Endothelial cell of umbilical vein (primary cell): ENCODE results near the gene KAT8. TPM values are rescaled to one million over a fixed set of nuclear protein-coding genes. Genes with fewer than 3 reads are reported as not detected.

Source experiments
- BruUV-seq: library from RNA; stranded (reverse); fragments of 400-500 nt; replicated peaks from 2 replicates; lab custom pipeline; 2021; lab: Mats Ljungman, UMichigan
- CTCF ChIA-PET: fragments of 300-600, 350-600 bp; sonication (Branson Sonifier 250); formaldehyde crosslinking; loops from one replicate; lab custom pipeline; 2021; ENCODE audit warnings: antibody characterized with exemption, inconsistent platforms; lab: Charles Lee
- POLR2A ChIA-PET: fragments of 300-600, 350-600 bp; sonication (Branson Sonifier 250); formaldehyde crosslinking; loops from one replicate; lab custom pipeline; 2021; ENCODE audit warnings: antibody characterized with exemption, inconsistent platforms; lab: Charles Lee
- DNase-seq: peaks from one replicate; pipeline ENCODE4 v3.0.0-alpha.2; 2011; ENCODE audit warnings: low read depth, low spot score
- FAIRE-seq: peaks from 2 replicates; lab custom pipeline; 2011; peaks lifted over from hg19 to GRCh38; lab: Jason Lieb, UNC
- H2AFZ ChIP-seq: 2 replicates; pipeline ENCODE4 v1.6.0; 2012; ENCODE audit warnings: low read depth, low read length, control low read depth, inconsistent platforms
- H3K27ac ChIP-seq: 2 replicates; pipeline ENCODE4 v1.5.1; 2011; ENCODE audit warnings: low read depth, mild to moderate bottlenecking, control low read depth, low read length, moderate library complexity; ENCODE audit not compliant: insufficient read depth
- H3K27me3 ChIP-seq, 2 experiments: 2 replicates each; pipeline versions ENCODE4 v1.6.0 to v1.6.1; 2011; ENCODE audit warnings: low read length in 2 of 2, mixed read lengths in 1 of 2; ENCODE audit not compliant: control insufficient read depth in 2 of 2, insufficient read depth in 2 of 2
- H3K36me3 ChIP-seq, 2 experiments: 2 replicates in 1 of 2; 3 replicates in 1 of 2; pipeline ENCODE4 v1.5.1; 2011; ENCODE audit warnings: low read length in 2 of 2, mild to moderate bottlenecking in 1 of 2, moderate library complexity in 1 of 2; ENCODE audit not compliant: control insufficient read depth in 2 of 2, insufficient read depth in 2 of 2; ENCODE audit errors: extremely low read depth in 1 of 2
- H3K4me1 ChIP-seq: 3 replicates; pipeline ENCODE4 v1.5.1; 2011; ENCODE audit warnings: mild to moderate bottlenecking, low read length; ENCODE audit not compliant: control insufficient read depth, insufficient read depth; ENCODE audit errors: extremely low read depth
- H3K4me2 ChIP-seq: 2 replicates; pipeline ENCODE4 v1.6.1; 2011; ENCODE audit warnings: low read length, control low read depth, mixed read lengths; ENCODE audit not compliant: insufficient read depth
- H3K4me3 ChIP-seq, 3 experiments: fragments of 200-600 bp in 1 of 3; sonication (generic), shearing (Covaris generic) in 1 of 3; replicated peaks in 1 of 3; 2 replicates each; pipeline ENCODE4 v1.5.1; 2011 to 2016; ENCODE audit warnings: control low read depth in 3 of 3, low read length in 3 of 3, mild to moderate bottlenecking in 2 of 3, inconsistent platforms in 1 of 3, low read depth in 1 of 3, moderate library complexity in 1 of 3; ENCODE audit not compliant: insufficient read depth in 1 of 3
- H3K79me2 ChIP-seq: 2 replicates; pipeline ENCODE4 v1.6.0; 2012; ENCODE audit warnings: low read length, inconsistent platforms; ENCODE audit not compliant: control insufficient read depth, insufficient read depth
- H3K9ac ChIP-seq: replicated peaks from 2 replicates; pipeline ENCODE3; 2011; ENCODE audit warnings: low read length, control low read depth; ENCODE audit not compliant: insufficient read depth; ENCODE audit errors: extremely low read depth
- H3K9me1 ChIP-seq: replicated peaks from 3 replicates; pipeline ENCODE4 v1.6.0; 2011; ENCODE audit warnings: mild to moderate bottlenecking, low read length; ENCODE audit not compliant: control insufficient read depth, insufficient read depth; ENCODE audit errors: extremely low read depth
- H3K9me3 ChIP-seq: replicated peaks from 2 replicates; pipeline ENCODE4 v1.5.1; 2012; ENCODE audit warnings: low read length, inconsistent platforms; ENCODE audit not compliant: control insufficient read depth, insufficient read depth
- H4K20me1 ChIP-seq: replicated peaks from 2 replicates; pipeline ENCODE3; 2011; ENCODE audit warnings: mild to moderate bottlenecking, low read length; ENCODE audit not compliant: control insufficient read depth, insufficient read depth; ENCODE audit errors: extremely low read depth
- CTCF ChIP-seq, 2 donors: IDR thresholded peaks; 1 replicate in 1 of 2; 2 replicates in 1 of 2; pipeline ENCODE4 v1.5.1; 2011; ENCODE audit warnings: low read length in 2 of 2, mild to moderate bottlenecking in 2 of 2, moderate library complexity in 2 of 2, control low read depth in 1 of 2, inconsistent platforms in 1 of 2, low read depth in 1 of 2; ENCODE audit not compliant: insufficient read depth in 1 of 2; ENCODE audit errors: extremely low read depth in 1 of 2
- EZH2 ChIP-seq: IDR thresholded peaks from 2 replicates; pipeline ENCODE4 v1.6.1; 2012; ENCODE audit warnings: borderline replicate concordance, low read depth, mild to moderate bottlenecking, moderate library complexity, low read length, inconsistent platforms; ENCODE audit not compliant: severe bottlenecking
- FOS ChIP-seq: IDR thresholded peaks from 2 replicates; pipeline ENCODE4 v1.6.1; 2011; ENCODE audit warnings: mild to moderate bottlenecking, low read length, moderate library complexity, borderline replicate concordance; ENCODE audit not compliant: insufficient read depth
- GATA2 ChIP-seq: IDR thresholded peaks from 2 replicates; pipeline ENCODE4 v1.7.0; 2011; ENCODE audit warnings: low read depth, mild to moderate bottlenecking, moderate library complexity, mixed read lengths, low read length; ENCODE audit not compliant: insufficient read length, insufficient read depth
- POLR2A ChIP-seq: IDR thresholded peaks from 2 replicates; pipeline ENCODE4 v1.6.1; 2012; ENCODE audit warnings: low read depth, mild to moderate bottlenecking, control low read depth, low read length
- POLR2AphosphoS5 ChIP-seq: IDR thresholded peaks from 2 replicates; pipeline ENCODE4 v1.6.1; 2012; ENCODE audit warnings: low read depth, mild to moderate bottlenecking, control low read depth, low read length, moderate library complexity; ENCODE audit not compliant: insufficient read depth
- dilution Hi-C: fragments of 300-500 bp; cut with MboI; formaldehyde crosslinking; loops from one replicate; pipeline ENCODE4 v1.15.0; 2019; ENCODE audit warnings: low sequenced_read_pairs; ENCODE audit not compliant: extremely low pct_ligation_motif_present
- intact Hi-C: fragments of 100-400 bp; cut with micrococcal nuclease; formaldehyde crosslinking; loops from one replicate; pipeline ENCODE4 v1.10.0; 2022
- polyA plus RNA-seq, 4 experiments: library from polyadenylated mRNA; depleted of rRNA in 3 of 4; stranded (reverse) in 3 of 4; unstranded in 1 of 4; fragments of >200 nt; gene quantifications; 2 replicates each; pipeline versions ENCODE4 v1.2.1 to v1.2.3, GENCODE V29; 2011 to 2012; ENCODE audit warnings: missing spikeins in 1 of 4
- total RNA-seq: library from RNA; stranded (reverse); gene quantifications from 2 replicates; pipeline ENCODE4 v1.2.3, GENCODE V29; 2021

The KAT8 gene
- total and polyA plus RNA-seq, 2 donors (not counting 3 experiments of a cell fraction or from before 2014, with no cell fraction given): 30.7 to 42.8 TPM

GRCh38 chr16:31105677-31106213 lies 11.7 kb upstream of the KAT8 start:
- no peak overlapping the region for H3K4me3 ChIP-seq
- no peaks in the 10 kb centered on the region for H3K9me3 ChIP-seq
- FAIRE-seq (peak; percentile 54), DNase-seq (peak; percentile 63)
- BruUV-seq: no TSS peak
- dilution Hi-C loops (no loop called here), intact Hi-C loops (loop anchor here (5.0 kb wide), 1 partner anchor 37 kb away; no protein-coding TSS in a partner anchor)
- peaks cover 12% of the 10 kb centered on the region for H3K4me1 ChIP-seq
- H3K27me3 ChIP-seq: no peaks in the 10 kb centered on the region
- H3K4me2 ChIP-seq: no peak overlapping the region
- peaks cover 11% of the 10 kb centered on the region for H3K79me2 ChIP-seq
- ChIA-PET CTCF (no interaction called here), POLR2A (no interaction called here)
- no peak overlapping the region for H3K9ac ChIP-seq
- no peak overlapping the region for H3K27ac ChIP-seq
- H4K20me1 ChIP-seq: no peaks in the 10 kb centered on the region
- H3K9me1 ChIP-seq: no peaks in the 10 kb centered on the region
- H3K36me3 ChIP-seq: peaks cover 4 to 13% of the 10 kb centered on the region in 2 experiments
- peak overlapping the region; percentile 91 for H2AFZ ChIP-seq
- TF ChIP-seq CTCF (IDR thresholded peaks at IDR 0.05; ENCODE audit: extremely low read depth in 1 of 2, insufficient read depth in 1 of 2, low read depth in 1 of 2, low read length in 2 of 2) (peak; percentile 70 to 87), POLR2AphosphoS5 (no peak), GATA2 (no peak), POLR2A (no peak), FOS (no peak), EZH2 (no peak)
